Panc1 (cell line): ENCODE measurements around the gene DNER. TPM values are rescaled to one million over a fixed set of nuclear protein-coding genes. Genes with fewer than 3 reads are reported as not detected.

ENCODE experiments used
- ATAC-seq: fragments of 200-7000 bp; cut with Tn5 transposase; 2 replicates; pipeline ENCODE4 v1.9.1; 2020; ENCODE audit warnings: mild to moderate bottlenecking, moderate library complexity
- BruUV-seq: library from RNA; stranded (reverse); fragments of 400-500 nt; replicated peaks from 2 replicates; lab custom pipeline; 2021; lab: Mats Ljungman, UMichigan
- CTCF ChIA-PET: fragments of 300-600 bp; sonication (Branson Sonifier 250); formaldehyde crosslinking; loops from one replicate; lab custom pipeline; 2022; ENCODE audit warnings: antibody characterized with exemption; lab: Charles Lee
- POLR2A ChIA-PET: fragments of 300-600 bp; sonication (Branson Sonifier 250); formaldehyde crosslinking; loops from one replicate; lab custom pipeline; 2022; ENCODE audit warnings: antibody characterized with exemption; lab: Charles Lee
- DNase-seq: peaks from one replicate; pipeline ENCODE4 v3.0.0-alpha.2; 2010; ENCODE audit warnings: low read depth, low spot score
- H3K27ac ChIP-seq: 2 replicates; pipeline ENCODE4 v1.5.1; 2011; ENCODE audit warnings: mild to moderate bottlenecking, low read length, inconsistent platforms
- H3K27me3 ChIP-seq: fragments of 200-500 bp; sonication (Bioruptor generic); 2 replicates; pipeline ENCODE4 v1.6.0; 2014; ENCODE audit warnings: low read length, inconsistent platforms; ENCODE audit not compliant: control insufficient read depth, insufficient read depth
- H3K36me3 ChIP-seq: fragments of 200-500 bp; sonication (Bioruptor generic); 2 replicates; pipeline ENCODE4 v1.5.1; 2014; ENCODE audit warnings: inconsistent platforms, mild to moderate bottlenecking, low read length, moderate library complexity; ENCODE audit not compliant: control insufficient read depth, insufficient read depth
- H3K4me1 ChIP-seq: 2 replicates; pipeline ENCODE4 v1.5.1; 2011; ENCODE audit warnings: inconsistent platforms, mild to moderate bottlenecking, low read length, moderate library complexity; ENCODE audit not compliant: control insufficient read depth, insufficient read depth
- H3K4me3 ChIP-seq, 2 experiments: 2 replicates each; pipeline ENCODE4 v1.5.1; 2011 to 2012; ENCODE audit warnings: low read depth in 2 of 2, low read length in 2 of 2, mild to moderate bottlenecking in 2 of 2, inconsistent platforms in 1 of 2, moderate library complexity in 1 of 2
- H3K9me3 ChIP-seq: fragments of 200-500 bp; sonication (Bioruptor generic); 2 replicates; pipeline ENCODE4 v1.5.1; 2014; ENCODE audit warnings: low read depth, mild to moderate bottlenecking, inconsistent platforms, low read length, moderate library complexity; ENCODE audit not compliant: control insufficient read depth, insufficient read depth
- CTCF ChIP-seq: fragments of 450-650 bp; IDR thresholded peaks from 2 replicates; pipeline ENCODE4 v1.5.1; 2017; ENCODE audit warnings: mild to moderate bottlenecking
- POLR2AphosphoS5 ChIP-seq: IDR thresholded peaks from 2 replicates; pipeline ENCODE4 v1.6.1; 2012; ENCODE audit warnings: mild to moderate bottlenecking, low read depth, low read length, moderate library complexity
- REST ChIP-seq, 2 experiments: IDR thresholded peaks; 2 replicates each; pipeline ENCODE4 v1.6.1; 2011 to 2012; ENCODE audit warnings: low read depth in 2 of 2, control low read depth in 1 of 2, low read length in 1 of 2, mild to moderate bottlenecking in 1 of 2, moderate library complexity in 1 of 2; ENCODE audit not compliant: insufficient read depth in 1 of 2
- SIN3A ChIP-seq: IDR thresholded peaks from 2 replicates; pipeline ENCODE4 v1.6.1; 2012; ENCODE audit warnings: low read depth, mild to moderate bottlenecking, low read length, moderate library complexity, borderline replicate concordance; ENCODE audit not compliant: insufficient read depth
- TCF7L2 ChIP-seq: IDR thresholded peaks from 2 replicates; pipeline ENCODE4 v1.6.1; 2011; ENCODE audit warnings: mild to moderate bottlenecking, low read depth, low read length, inconsistent platforms
- in situ Hi-C: cut with HindIII; loops from 2 replicates; pipeline ENCODE4 v1.10.0; 2016; ENCODE audit warnings: low sequenced_read_pairs, low pct_unique_long_range_greater_than_20kb
- intact Hi-C: fragments of 100-400 bp; cut with micrococcal nuclease; formaldehyde crosslinking; loops from one replicate; pipeline ENCODE4 v1.10.0; 2022; ENCODE audit not compliant: unreplicated experiment
- total RNA-seq: library from RNA; stranded (reverse); gene quantifications from one replicate; pipeline ENCODE4 v1.2.1, GENCODE V29; 2021; ENCODE audit not compliant: unreplicated experiment

Gene DNER
- total RNA-seq, 1 experiment from 2014 or later, result 0.31 TPM

- BruUV-seq, result no TSS peak
- intact Hi-C loops (no loop called here), in situ Hi-C loops (no loop called here)
- DNase-seq (no peak), ATAC-seq (no peak)
- CTCF ChIA-PET, result no interaction called here
- TF ChIP-seq POLR2AphosphoS5, result no peak
- TF ChIP-seq REST (IDR thresholded peaks at IDR 0.05; ENCODE audit: insufficient read depth in 1 of 2, low read depth in 2 of 2, low read length in 1 of 2), result no peak
- TF ChIP-seq TCF7L2, result no peak
- TF ChIP-seq CTCF, result no peak
- no peak for TF ChIP-seq SIN3A
- no peak overlapping the region for H3K4me3 ChIP-seq
- no peaks in the 10 kb centered on the region for H3K4me1 ChIP-seq
- no peaks in the 10 kb centered on the region for H3K36me3 ChIP-seq
- H3K27me3 ChIP-seq, result no peaks in the 10 kb centered on the region
- no peaks in the 10 kb centered on the region for H3K9me3 ChIP-seq
- POLR2A ChIA-PET, result no interaction called here
- H3K27ac ChIP-seq, result no peak overlapping the region
These were observed 222.3 kb downstream of the DNER start for GRCh38 chr2:229492034-229492433.

- TF ChIP-seq POLR2AphosphoS5 (no peak), SIN3A (no peak), REST (IDR thresholded peaks at IDR 0.05; ENCODE audit: insufficient read depth in 1 of 2, low read depth in 2 of 2, low read length in 1 of 2) (no peak)
- Histone ChIP-seq H3K36me3 (no peaks in the 10 kb centered on the region), H3K27ac (no peak overlapping the region), H3K4me3 (no peak overlapping the region), H3K9me3 (no peaks in the 10 kb centered on the region), H3K27me3 (no peaks in the 10 kb centered on the region), H3K4me1 (no peaks in the 10 kb centered on the region)
- in situ Hi-C loops, result no loop called here
- intact Hi-C loops, result no loop called here
- BruUV-seq, result no TSS peak
- POLR2A ChIA-PET, result no interaction called here
- CTCF ChIA-PET, result no interaction called here
- ATAC-seq (no peak), DNase-seq (no peak)
These were observed 224.2 kb downstream of the DNER start for GRCh38 chr2:229490167-229490566.
